HPDE6-E6E7 (cell line): ENCODE data around the gene CDH16.
"Not testable (repeated sequence)": the region's sequence is repeated elsewhere in the genome, so short reads cannot be mapped to it uniquely, and the experiment has no call there.

Source experiments
- DNase-seq: peaks from one replicate; pipeline ENCODE4 v3.0.0; 2011; ENCODE audit warnings: missing footprints; ENCODE audit errors: extremely low spot score

Gene CDH16

DNA sequence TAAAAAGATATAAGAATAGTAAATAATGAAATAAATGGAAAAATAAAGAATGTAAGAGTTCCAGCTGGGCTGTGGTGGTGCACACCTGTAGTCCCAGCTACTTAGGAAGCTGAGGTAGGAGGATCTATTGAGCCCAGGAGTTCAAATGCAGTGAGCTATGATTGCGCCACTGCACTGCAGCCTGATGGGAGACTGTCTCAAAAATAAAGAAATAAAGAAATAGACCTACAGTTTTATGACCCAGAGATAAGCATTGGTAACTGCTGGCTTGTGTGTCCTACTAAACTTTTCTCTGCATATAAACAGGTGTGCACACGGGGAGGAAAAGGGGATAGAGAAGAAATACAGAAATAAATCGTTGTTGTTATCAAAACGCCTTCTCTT, 46.1 kb downstream of the CDH16 start:
- no peak for DNase-seq

DNA sequence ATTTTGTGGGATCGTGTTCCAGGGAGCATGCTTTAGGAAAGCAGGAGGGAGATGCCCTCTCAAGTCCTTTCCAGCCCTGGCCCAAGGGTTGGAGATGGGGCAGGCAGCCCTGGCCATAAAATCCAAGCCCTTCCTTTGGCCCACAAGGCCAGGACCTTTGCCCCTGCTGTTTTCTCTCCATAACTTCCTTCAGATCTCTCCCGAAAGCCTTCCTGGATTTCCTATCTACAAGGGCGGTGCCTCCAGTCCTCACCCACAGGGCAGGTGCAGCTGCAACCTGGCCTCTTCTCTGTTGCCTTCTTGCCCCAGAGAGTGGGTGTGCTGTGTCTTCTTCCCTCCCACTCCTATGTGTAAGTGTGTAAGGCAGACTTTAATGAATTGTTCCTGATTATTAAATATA, 46.8 kb downstream of the CDH16 start:
- no peak for DNase-seq

DNA sequence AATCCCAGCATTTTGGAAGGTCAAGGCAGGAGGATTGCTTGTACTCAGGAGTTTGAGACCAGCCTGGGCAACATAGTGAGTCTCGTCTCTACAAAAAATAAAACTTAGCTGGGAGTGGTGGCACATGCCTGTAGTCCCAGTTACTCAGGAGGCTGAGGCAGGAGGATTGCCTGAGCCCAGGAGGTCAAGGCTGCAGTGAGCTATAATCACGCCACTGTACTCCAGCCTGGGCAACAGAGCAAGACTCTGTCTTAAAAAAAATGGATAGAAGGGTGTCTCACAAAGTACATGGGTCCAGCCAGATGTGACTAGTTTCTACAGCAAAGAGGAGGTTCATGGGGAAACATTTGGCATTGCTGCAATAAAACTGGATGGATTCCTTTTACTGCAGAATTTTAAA, 47.3 kb downstream of the CDH16 start:
- DNase-seq, result not testable (repeated sequence)

DNA sequence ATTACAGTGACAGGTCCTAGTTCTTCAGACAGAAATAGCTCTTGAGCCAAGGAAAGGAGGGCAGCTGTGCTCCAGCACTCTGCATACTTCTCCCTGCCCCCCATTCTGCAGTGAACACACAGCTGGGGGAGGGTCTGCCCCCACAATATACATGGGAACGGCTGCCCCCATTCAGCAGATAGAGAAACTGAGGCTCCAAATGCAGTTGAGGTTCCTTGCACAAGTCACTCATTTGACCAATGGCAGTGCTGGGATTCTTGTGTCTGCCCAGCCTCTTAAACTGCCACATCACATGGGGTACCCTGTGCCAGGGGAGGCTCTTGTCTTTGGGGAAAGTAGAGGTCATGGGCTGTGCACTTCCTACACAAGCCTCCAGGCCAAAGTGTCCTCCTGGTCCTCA, 49.3 kb downstream of the CDH16 start:
- no peak for DNase-seq

DNA sequence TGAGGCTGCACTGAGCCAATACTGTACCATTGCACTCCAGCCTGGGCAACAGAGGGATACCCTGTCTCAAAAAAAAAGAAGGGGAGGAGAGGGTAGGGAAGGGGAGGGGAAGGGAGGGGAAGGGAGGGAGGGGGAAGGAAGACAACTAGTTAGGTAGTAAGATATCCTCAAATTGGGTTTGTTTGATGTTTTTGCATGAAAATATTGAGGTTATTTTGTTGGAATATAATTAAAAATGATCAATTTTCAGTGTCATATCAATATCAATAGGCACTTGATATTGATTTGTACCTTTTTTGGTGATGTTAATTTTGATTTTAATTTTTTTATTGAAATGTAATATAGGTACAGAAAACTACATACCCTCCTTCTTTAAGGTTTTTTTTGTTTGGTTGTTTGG, 55.0 kb downstream of the CDH16 start:
- no peak for DNase-seq

DNA sequence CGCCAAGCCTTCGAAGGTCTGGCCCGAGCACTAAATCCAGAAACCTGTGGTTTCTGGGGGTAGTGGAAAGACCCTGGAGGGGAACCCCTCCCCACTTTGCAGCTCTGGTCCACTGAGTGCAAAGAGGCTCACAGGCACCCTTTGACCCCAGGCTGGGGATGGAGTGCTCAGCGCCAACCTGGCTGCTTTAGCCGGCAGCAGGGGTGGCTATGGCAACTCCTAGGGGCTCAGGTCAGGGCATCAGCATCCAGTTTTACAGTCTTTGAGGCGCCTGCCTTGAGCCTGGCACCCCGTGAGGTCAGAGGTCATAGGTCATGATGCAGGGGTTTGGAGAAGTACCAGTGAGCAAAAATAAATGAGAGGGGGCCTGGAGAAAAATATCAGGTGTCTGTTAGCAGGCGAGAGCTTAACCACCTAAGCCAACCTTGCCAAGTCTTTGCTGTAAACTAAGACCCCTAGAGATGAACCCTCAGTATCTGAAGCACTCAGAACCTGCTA, 56.6 kb downstream of the CDH16 start:
- DNase-seq, result no peak

DNA sequence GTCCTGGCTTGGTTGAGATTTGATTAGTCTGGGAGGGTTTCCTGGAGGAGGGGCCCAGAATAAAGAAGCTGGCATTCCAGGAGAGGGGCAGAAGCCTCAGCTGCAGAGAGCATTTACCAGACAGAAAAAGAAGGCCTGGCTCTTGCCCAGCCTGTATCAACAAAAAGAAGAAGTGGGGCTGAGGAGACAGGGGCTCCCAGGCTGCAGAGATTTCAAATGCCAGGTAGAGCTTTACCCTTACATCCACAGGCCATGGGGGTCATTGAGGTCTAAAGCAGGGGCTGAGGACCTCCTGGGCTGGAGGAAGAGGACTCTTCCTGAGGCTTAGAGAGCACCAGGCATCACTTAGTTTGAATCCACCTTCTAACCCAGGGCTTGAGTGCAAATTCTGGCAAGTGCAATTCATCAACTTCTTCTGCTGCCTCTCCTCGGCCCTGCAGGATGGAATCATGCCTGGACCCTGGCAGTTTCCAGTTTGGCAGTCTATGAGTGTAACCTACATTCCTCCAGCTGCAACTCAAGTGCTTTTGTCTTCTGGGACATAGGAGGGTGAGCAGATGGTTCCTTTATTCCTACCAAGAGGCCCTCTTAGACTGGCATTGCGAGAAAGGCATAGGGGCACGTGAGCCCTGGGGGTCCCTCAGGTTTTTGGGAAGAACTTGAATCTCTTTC, 59.2 kb downstream of the CDH16 start:
- DNase-seq, result no peak

DNA sequence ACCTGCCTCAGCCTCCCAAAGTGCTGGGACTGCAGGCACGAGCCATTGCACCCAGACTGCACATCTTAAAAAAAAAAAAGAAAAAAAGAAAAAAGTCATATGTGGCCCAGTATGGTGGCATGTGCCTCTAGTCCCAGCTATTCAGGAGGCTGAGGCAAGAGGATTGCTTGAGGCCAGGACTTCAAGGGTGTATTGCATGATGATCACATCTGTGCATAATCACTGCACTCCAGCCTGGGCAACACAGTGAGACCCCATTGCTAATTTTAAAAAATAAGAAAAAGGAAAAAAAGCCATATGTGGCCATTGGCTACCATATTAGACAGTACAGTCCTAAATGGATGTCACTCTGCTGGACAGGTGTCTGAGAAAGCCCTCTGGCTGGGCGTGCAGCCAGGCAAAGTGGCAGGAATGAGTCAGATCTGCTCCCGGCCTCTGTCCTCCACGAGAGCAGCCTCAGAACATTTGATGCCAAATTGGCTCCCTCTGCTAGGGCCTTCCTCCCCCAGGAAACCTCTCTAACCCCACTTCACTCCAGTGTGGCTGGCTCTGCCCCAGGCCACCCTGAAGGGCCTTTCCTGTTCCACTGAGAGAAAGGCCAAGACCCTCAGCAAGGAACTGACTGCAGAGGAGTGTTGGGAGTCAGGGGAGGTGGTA, 59.8 kb downstream of the CDH16 start:
- no peak for DNase-seq
